NOMO-1 treated with dmso at 0.1 percent for 144 hours (cell line): ENCODE results near the gene TENM3.

Source experiments
- DNase-seq: peaks from one replicate; lab custom pipeline; 2025; ENCODE audit not compliant: unreplicated experiment; lab: John Stamatoyannopoulos, UW

TENM3 gene

DNA sequence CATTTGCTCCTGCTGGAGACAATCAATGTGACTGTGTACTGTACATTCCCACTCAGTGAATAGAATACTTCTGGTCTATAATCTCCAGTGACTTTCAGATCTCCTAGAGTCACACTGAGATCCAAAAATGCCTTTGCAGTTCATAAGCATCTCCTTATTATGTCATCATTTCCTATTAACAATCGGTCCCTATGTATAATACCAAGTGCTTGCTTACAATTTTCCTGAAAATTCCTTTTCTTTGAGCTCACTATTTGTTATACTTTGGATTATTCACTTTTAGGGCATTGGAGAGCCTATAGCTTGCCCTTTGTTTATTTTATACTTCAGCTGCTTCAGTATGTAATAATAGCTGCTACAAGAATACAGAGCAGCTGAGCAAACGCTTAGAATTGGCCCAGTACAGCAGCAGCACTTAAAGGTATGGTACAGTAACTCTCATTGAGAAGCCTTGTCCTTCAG, 361.0 kb downstream of the TENM3 start:
- no peak for DNase-seq

DNA sequence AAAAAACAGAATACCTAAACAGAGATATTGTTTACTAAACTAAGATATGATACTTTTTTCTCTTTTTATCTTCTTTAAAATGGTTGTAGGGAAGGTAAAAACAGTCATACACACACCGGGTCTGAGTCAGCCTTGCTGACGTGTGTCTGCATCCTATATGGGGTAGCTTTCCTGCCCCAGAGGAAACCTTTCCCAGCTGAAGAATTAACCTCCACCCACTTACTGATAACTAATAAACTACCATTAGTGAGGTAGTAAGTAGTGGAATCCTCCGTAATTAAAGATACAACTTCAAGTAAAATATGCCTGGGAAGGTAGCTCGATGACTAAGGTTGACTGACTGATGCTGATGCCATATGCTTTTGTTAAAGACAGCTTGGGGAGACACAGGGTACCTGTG, 361.8 kb downstream of the TENM3 start:
- DNase-seq: no peak

DNA sequence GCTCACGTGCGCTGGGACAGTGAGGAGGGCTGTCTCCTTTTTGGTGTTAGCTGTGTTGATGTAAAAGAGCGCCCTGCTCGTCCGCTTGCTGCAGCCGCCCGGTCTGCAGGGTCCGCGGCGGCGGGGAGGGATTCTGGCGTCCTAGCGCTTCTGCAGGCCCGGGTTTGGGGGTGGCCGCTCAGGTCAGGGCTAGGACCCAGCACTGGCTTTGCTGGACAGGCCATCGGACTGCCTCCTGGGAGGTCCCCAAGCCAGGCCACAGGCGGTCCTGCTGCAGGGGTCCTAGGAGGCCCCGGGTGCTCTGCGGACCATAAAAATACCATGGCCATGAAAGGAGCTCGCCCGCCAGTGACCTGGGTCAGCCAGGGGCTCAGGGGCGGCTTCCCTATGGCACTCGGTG, 365.3 kb downstream of the TENM3 start:
- DNase-seq: no peak

DNA sequence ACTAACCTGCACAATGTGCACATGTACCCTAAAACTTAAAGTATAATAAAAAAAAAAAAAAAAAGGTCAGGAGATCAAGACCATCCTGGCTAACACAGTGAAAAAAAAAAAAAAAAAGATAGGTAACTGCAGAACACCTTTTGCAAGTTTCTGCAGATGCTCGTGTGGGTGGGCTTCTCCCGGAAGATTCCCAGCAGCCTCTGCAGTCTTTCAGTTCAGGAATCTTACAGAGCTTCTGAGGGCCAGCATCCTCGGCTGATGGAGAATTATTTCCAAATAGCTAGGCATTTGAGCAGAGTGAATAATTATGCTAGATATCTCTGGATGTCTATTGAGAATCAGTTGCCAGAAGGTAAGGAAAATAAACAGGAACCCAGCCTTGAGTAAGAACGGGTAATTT, 373.3 kb downstream of the TENM3 start:
- no peak for DNase-seq

DNA sequence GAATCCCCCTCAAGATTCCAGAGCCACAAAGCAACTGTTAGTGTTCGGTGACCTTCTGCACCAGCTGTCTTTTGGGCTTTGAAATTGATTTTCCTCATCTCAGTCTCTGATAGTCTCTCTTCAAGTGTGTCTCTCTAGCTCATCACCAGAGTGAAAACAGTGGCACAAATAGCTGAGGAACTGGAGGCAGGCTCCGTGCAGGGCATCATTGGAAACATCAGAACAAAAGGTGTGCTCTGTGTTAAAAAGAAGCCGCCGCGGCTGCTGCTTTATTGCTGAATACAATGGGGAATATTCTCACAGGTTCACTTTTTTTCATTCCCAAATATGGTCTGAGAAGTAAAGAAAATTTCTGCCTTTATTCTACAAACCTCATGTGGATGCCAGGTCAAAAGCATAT, 376.5 kb downstream of the TENM3 start:
- DNase-seq: no peak

- DNase-seq: no peak
Observed at GRCh38 chr4:182620111-182620980, 377.1 kb downstream of the TENM3 start.

DNA sequence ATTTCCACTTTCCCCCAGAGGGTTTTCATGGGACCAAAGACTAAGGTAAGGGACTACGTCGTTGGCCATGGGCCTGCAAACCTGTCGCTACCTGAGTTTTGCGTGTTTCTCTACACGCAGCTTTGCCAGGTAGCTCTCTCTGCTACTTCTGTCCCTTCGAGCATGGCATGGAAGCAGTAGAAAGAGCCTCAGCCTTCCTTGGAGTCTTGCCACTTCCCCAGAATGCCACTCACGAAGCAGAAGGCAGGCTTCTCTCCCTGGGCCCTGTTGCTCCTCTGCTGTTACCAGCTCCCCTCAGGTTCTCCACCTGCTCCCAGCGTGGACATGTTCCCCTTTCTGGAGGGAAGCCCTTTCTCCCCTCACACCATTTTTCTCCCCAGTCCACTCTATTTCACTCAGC, 381.1 kb downstream of the TENM3 start:
- no peak for DNase-seq

DNA sequence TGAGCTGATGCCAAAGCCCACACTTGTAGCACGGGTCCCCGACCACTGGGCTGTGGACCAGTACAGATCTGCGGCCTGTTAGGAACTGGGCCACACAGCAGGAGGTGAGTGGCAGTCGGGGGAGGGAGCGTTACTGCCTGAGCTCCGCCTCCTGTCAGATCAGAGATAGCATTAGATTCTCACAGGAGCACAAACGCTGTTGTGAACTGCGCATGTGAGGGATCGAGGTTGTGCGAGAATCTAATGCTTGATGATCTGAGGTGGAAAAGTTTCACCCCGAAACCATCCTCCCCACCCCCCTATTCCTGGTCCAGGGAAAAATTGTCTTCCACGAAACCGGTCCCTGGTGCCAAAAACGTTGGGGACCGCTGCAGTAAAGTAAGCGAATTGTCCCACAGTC, 382.0 kb downstream of the TENM3 start:
- DNase-seq: no peak

DNA sequence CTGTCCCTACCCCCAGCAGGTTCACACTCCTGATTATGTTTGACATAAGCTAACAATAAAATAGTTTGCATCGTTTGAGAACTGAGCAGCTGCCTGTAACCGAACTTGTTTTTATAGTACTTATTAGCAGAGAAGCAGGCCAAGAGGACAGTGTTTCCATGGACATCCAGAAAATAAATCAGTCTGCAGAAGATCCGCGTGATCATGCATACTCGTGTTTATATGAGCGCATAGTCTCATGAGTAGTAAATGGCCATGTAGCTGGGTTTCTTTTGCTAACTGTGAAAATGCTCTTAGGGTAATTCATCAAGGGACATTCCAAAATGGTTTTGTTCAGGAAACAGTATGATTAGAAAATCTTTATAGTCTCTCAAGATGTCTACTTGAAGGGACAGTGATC, 384.8 kb downstream of the TENM3 start:
- no peak for DNase-seq

- no peak for DNase-seq
Observed at GRCh38 chr4:182628544-182628943, 385.3 kb downstream of the TENM3 start.

- DNase-seq: no peak
Observed at GRCh38 chr4:182629096-182629495, 385.9 kb downstream of the TENM3 start.

- no peak for DNase-seq
Observed at GRCh38 chr4:182640491-182640890, 397.3 kb downstream of the TENM3 start.

DNA sequence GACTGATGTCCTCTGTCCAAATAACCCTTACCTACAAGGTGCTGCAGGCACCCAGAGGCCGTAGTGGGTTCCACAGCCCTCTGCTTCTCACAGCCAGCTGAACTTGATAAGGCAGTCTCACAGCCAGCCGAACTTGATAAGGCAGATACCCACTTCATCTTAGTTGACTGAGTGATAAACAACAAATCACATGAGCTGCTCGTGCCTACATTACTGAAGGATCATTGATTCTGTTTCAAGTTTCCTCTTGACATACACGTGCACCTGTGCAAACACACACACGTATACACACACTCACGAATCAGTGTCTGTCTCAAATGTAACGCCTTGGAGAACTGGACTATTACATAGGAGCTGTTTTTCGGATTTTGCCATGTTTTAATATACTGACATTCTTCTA, 397.7 kb downstream of the TENM3 start:
- no peak for DNase-seq

DNA sequence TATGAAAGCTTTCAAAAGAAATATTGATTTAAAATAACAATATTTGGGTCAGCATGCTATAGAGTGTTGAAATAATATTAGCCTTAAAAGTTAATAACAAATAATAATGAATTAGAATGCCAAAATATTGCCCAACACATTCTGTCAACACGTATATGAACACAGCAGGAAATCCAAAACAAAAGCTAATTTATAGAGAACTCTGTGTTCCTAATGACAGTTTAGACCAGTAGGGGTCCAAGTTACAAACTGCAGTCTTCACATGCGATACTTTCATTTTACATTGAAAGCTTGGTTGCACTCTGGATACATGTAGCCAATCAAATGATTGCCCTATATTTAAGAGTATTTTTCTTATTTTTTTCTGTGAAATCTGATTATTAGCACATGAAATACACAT, 399.6 kb downstream of the TENM3 start:
- DNase-seq: no peak

DNA sequence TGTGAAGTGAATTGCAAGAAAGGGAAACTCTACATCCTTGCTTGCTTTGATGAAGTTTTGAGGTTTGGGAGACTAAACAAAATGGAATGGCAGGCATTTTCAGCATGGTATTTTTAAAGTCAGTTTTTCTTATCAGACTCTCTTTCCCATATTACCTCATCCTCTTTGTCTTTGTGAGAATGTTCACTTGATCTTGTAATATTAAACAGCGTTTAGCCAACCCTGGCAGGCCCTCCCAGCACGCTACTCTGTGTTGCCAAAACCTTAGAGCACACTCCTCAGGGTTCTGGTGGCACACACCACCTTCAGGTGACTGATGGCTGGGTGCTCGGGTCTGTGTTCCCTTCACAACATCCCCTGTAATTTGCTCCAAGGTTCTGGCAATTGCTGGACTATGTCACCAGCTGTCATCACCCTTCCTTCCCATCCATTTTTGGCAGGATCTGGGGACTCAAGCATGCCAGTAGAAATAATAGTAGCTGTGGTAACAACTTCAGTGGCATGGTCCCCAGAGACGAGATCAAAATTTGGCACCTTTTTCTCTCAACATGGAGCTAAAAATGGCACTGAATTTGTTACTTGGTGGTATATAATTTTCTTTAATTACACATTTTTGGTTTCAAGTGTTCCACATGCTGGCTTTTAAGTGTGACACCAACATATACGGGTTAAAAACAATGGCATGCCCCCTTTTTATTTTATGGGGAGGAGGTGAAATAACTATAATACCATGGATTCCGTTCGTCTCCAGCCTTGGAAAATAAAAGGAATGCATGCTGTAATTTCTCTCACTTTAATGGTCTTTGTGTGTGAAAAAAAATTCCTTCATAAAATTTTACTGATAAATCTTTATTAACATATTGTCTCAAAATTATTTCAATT, 400.8 kb downstream of the TENM3 start:
- DNase-seq: no peak

DNA sequence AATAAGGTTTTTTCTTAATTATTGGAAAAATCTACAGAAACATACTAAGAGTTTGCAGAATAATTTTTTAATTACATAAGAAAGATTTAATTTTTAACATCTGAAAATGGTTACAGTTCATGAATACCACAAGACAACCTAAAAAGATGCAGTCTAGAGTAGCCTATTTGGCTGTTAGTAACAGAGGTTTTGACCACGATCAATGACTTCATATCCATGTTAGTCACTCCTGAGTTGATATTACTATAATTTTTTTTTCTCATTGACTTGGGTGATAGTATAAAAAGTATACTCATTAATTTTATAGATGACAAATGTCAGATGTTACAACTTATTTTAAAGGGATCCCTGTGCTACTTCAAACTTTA, 401.5 kb downstream of the TENM3 start:
- DNase-seq: no peak

- no peak for DNase-seq
Observed at GRCh38 chr4:182645511-182645910, 402.3 kb downstream of the TENM3 start.

DNA sequence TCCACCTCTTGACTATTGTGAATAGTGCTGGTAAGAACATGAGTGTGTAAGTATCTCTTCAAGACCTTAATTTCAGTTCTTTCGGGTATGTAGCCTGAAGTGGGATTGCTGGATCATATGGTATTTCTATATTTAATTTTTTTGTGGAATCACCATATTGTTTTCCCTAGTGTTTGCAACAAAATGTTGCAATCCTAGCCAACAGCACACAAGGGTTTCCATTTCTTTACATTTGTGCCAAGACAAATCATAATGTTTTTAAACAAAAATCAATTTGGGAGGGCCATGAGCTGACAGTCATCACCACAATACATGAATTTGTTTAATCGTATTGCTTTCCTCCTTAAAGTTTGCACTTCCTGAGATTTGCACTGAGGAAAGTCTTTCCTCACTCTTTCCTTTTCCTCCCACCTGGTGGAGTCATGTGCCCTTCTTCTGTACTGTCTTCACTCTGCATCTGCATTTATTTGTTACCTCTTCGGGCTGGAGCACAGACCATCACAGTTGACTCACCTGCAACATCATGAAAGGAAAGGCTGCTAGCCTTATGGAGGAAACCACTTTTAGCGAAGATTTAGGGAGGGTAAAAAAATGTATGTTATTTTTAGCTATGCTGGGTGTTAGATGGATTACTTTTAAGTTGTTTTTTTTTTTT, 404.6 kb downstream of the TENM3 start:
- DNase-seq: no peak

- no peak for DNase-seq
Observed at GRCh38 chr4:182648766-182649165, 405.6 kb downstream of the TENM3 start.

- no peak for DNase-seq
Observed at GRCh38 chr4:182649698-182650477, 406.7 kb downstream of the TENM3 start.

DNA sequence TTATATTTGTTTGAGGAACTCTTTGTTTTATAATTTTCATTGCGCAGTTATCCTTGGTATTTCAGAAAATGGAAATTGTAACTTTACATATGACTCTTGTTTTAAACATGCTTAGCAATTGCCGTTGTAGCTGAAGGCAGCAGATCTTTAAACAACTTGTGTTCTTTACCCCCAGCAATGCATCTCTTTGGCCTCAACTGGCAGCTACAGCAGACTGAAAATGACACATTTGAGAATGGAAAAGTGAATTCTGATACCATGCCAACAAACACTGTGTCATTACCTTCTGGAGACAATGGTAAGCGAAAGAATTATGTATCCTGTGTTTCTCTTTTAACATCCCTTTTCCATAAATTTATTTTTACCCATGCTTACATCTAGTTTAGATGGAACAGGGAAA, 410.4 kb downstream of the TENM3 start:
- DNase-seq: no peak
